Fibroblast of villous mesenchyme (primary cell): ENCODE data around the gene ANKRD26. TPM values are rescaled to one million over a fixed set of nuclear protein-coding genes. Genes with fewer than 3 reads are reported as not detected.

ENCODE experiments used
- DNase-seq: peaks from one replicate; pipeline ENCODE4 v3.0.0-alpha.2; 2010; ENCODE audit warnings: low read depth
- H3K4me3 ChIP-seq: 2 replicates; pipeline ENCODE4 v1.5.1; 2011; ENCODE audit warnings: low read depth, mild to moderate bottlenecking, low read length
- CTCF ChIP-seq: IDR thresholded peaks from 2 replicates; pipeline ENCODE4 v1.5.1; 2012; ENCODE audit warnings: low read depth, mild to moderate bottlenecking, low read length; ENCODE audit not compliant: insufficient read depth
- total RNA-seq: library from RNA; depleted of rRNA; stranded (reverse); fragments of >200 nt; gene quantifications from 2 replicates; pipeline ENCODE4 v1.2.3, GENCODE V29; 2012

The ANKRD26 gene
- total RNA-seq, 1 donor: 16.8 TPM

- no peak overlapping the region for H3K4me3 ChIP-seq
- no peak for DNase-seq
- TF ChIP-seq CTCF: no peak
Observed at GRCh38 chr10:27022048-27022447, 78.2 kb downstream of the ANKRD26 start.

- no peak for DNase-seq
- H3K4me3 ChIP-seq: no peak overlapping the region
- TF ChIP-seq CTCF: no peak
Observed at GRCh38 chr10:27020243-27020642, 80.1 kb downstream of the ANKRD26 start.

GRCh38 chr10:27019827-27020226 is 80.5 kb downstream of the ANKRD26 start:
- H3K4me3 ChIP-seq: no peak overlapping the region
- no peak for TF ChIP-seq CTCF
- DNase-seq: no peak

GRCh38 chr10:26997610-26998009 is 102.7 kb downstream of the ANKRD26 start:
- H3K4me3 ChIP-seq: no peak overlapping the region
- TF ChIP-seq CTCF: no peak
- DNase-seq: no peak

- no peak for TF ChIP-seq CTCF
- no peak overlapping the region for H3K4me3 ChIP-seq
- DNase-seq: no peak
Observed at GRCh38 chr10:26994743-26995142, 105.6 kb downstream of the ANKRD26 start.

GRCh38 chr10:26987851-26988250 is 112.4 kb downstream of the ANKRD26 start:
- TF ChIP-seq CTCF: no peak
- DNase-seq: peak; percentile 7
- no peak overlapping the region for H3K4me3 ChIP-seq

GRCh38 chr10:26983156-26983555 is 117.1 kb downstream of the ANKRD26 start:
- TF ChIP-seq CTCF: no peak
- DNase-seq: no peak
- H3K4me3 ChIP-seq: no peak overlapping the region
